SU-DHL-6 (cell line): ENCODE results near the gene SLC7A9.
"Not testable (repeated sequence)": the region's sequence is repeated elsewhere in the genome, so short reads cannot be mapped to it uniquely, and the experiment has no call there.

Experiments
- H2AFZ ChIP-seq: fragments of 200-600 bp; sonication (generic); 2 replicates; pipeline ENCODE4 v1.6.1; 2014; ENCODE audit warnings: low read depth, mild to moderate bottlenecking, moderate library complexity, mixed read lengths, antibody characterized with exemption, low read length; ENCODE audit not compliant: severe bottlenecking
- H3F3A ChIP-seq: fragments of 200-600 bp; shearing (Covaris generic); 2 replicates; pipeline ENCODE4 v1.6.0; 2016; ENCODE audit warnings: antibody characterized with exemption, mild to moderate bottlenecking; ENCODE audit not compliant: insufficient read depth
- H3K27ac ChIP-seq: fragments of 200-600 bp; sonication (generic); 2 replicates; pipeline ENCODE4 v1.5.1; 2016; ENCODE audit warnings: low read depth, mild to moderate bottlenecking, low read length, moderate library complexity, mixed read lengths
- H3K27me3 ChIP-seq: fragments of 200-600 bp; sonication (generic), shearing (Covaris generic); 2 replicates; pipeline ENCODE4 v1.6.0; 2014; ENCODE audit warnings: mild to moderate bottlenecking, low read length
- H3K36me3 ChIP-seq: fragments of 200-600 bp; sonication (generic); 2 replicates; pipeline ENCODE4 v1.6.1; 2014; ENCODE audit warnings: mild to moderate bottlenecking, low read length, mixed read lengths
- H3K4me2 ChIP-seq: fragments of 300-600, 200-600 bp; shearing (Covaris generic), sonication (generic); 2 replicates; pipeline ENCODE4 v1.6.0; 2014; ENCODE audit warnings: low read length, low read depth, mild to moderate bottlenecking; ENCODE audit not compliant: poor library complexity, severe bottlenecking
- H3K4me3 ChIP-seq: fragments of 200-600 bp; sonication (generic); 2 replicates; pipeline ENCODE4 v1.5.1; 2014; ENCODE audit warnings: antibody characterized with exemption, low read length, mild to moderate bottlenecking, mixed read lengths; ENCODE audit not compliant: insufficient read depth, poor library complexity, severe bottlenecking
- H3K79me2 ChIP-seq: fragments of 200-600 bp; sonication (generic); 2 replicates; pipeline ENCODE4 v1.6.1; 2014; ENCODE audit warnings: mild to moderate bottlenecking, low read length, moderate library complexity; ENCODE audit not compliant: insufficient read depth
- H3K9ac ChIP-seq: fragments of 200-600 bp; sonication (generic); 2 replicates; pipeline ENCODE4 v1.7.0; 2014; ENCODE audit warnings: mild to moderate bottlenecking, low read length
- H3K9me2 ChIP-seq: fragments of 200-600 bp; sonication (generic); replicated peaks from 2 replicates; pipeline ENCODE4 v1.6.1; 2014; ENCODE audit warnings: low read length; ENCODE audit not compliant: insufficient read depth
- H3K9me3 ChIP-seq: fragments of 200-600 bp; sonication (generic); 2 replicates; pipeline ENCODE4 v1.6.1; 2014; ENCODE audit warnings: low read length, mixed read lengths; ENCODE audit not compliant: insufficient read depth
- H4K20me1 ChIP-seq: fragments of 200-600 bp; sonication (generic); 2 replicates; pipeline ENCODE4 v1.6.1; 2014; ENCODE audit warnings: low read depth, mild to moderate bottlenecking, antibody characterized with exemption, low read length, moderate library complexity, mixed read lengths
- EZH2phosphoT487 ChIP-seq: fragments of 200-600 bp; sonication (generic), shearing (Covaris generic); conservative IDR thresholded peaks from 2 replicates; pipeline ENCODE4 v1.6.1; 2018; ENCODE audit warnings: mild to moderate bottlenecking, antibody characterized with exemption, low read length, moderate library complexity, mixed read lengths
- TF ChIP-seq, protein P1 (sequence below): fragments of 200-600 bp; sonication (generic); IDR thresholded peaks from one replicate; pipeline ENCODE4 v1.5.1; 2017; ENCODE audit warnings: antibody characterized with exemption, mild to moderate bottlenecking, low read length, moderate library complexity; ENCODE audit not compliant: insufficient read depth, poor library complexity, severe bottlenecking

Gene SLC7A9

DNA sequence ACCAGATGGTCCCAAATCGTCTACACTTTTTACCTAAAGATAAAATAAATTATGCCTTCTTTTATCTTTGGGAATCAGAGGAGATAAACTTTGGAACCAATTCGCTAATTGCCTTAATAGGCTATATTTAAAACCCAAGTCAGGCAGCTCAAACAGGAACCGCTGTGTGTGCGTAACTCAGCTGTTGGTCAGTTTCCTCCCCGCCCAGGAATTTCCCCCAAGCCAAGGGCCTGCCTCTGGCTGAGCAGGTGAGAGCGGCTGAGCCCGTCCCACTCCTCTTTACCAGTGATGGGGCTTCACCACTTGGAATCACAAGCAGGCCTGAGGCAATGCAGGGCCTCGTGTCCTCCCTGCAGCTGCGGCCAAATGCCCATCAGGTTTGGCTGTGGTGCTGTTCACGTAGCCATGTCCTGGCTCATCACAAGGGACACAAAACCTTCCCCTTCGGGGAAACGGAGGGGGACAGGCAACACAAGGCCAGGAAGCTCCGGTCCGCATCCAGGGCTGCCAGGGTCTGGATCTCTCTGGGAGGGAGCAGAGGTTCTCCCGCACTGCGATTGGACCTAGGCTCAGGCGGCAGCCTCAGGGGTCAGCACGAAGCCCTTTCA is 503 bp upstream of the SLC7A9 start:
- no peak overlapping the region for H2AFZ ChIP-seq
- no peaks in the 10 kb centered on the region for H3K27me3 ChIP-seq

DNA sequence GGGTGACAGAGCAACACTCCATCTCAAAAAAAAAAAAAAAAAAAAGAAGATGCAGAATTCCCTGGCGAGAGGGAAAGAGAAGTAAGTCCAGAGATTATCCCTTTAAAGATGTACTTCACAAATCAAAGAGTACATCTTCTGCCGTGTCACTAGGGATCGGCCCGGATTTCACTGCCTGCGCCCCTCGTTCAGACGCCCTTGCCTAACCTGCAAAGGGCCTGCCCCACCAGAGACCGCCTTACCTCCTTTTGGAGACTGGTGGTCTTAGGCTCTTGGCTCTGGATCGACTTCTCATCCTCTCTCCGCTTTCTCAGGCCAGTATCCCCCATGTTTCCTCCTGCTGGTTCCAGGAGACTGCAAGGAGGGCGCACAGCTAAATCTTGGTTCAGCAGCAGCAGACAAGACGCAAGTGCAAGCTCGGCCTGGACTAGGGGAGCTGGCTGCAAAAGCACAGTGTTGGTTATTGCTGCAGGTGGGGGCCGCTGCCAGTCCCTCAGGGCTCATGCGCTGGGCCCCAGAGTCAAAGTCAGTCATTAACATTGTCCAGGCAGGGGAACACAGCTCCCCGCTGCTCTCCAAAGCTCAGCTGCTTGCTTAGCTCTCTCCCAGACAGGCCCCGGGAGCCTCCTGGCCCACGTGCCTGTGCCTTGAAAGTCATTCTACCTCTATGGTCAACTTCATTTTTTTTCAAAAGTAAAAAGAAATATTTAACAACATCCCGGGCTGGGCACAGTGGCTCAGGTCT is 1.2 kb downstream of the SLC7A9 start:
- no peak overlapping the region for H3K9ac ChIP-seq
- H3K4me3 ChIP-seq = no peak overlapping the region
- no peak overlapping the region for H2AFZ ChIP-seq

More for the DNA sequence above, 503 bp upstream of the SLC7A9 start:
- no peak overlapping the region for H3K9ac ChIP-seq
- no peak overlapping the region for H3K27ac ChIP-seq
- no peaks in the 10 kb centered on the region for H3K9me3 ChIP-seq
- H3F3A ChIP-seq = no peaks in the 10 kb centered on the region
- no peaks in the 10 kb centered on the region for H3K79me2 ChIP-seq
- TF ChIP-seq, protein P1, sequence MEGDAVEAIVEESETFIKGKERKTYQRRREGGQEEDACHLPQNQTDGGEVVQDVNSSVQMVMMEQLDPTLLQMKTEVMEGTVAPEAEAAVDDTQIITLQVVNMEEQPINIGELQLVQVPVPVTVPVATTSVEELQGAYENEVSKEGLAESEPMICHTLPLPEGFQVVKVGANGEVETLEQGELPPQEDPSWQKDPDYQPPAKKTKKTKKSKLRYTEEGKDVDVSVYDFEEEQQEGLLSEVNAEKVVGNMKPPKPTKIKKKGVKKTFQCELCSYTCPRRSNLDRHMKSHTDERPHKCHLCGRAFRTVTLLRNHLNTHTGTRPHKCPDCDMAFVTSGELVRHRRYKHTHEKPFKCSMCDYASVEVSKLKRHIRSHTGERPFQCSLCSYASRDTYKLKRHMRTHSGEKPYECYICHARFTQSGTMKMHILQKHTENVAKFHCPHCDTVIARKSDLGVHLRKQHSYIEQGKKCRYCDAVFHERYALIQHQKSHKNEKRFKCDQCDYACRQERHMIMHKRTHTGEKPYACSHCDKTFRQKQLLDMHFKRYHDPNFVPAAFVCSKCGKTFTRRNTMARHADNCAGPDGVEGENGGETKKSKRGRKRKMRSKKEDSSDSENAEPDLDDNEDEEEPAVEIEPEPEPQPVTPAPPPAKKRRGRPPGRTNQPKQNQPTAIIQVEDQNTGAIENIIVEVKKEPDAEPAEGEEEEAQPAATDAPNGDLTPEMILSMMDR = no peak
- no peak for TF ChIP-seq EZH2phosphoT487
- H3K4me3 ChIP-seq = no peak overlapping the region
- no peaks in the 10 kb centered on the region for H4K20me1 ChIP-seq
- H3K4me2 ChIP-seq = no peak overlapping the region
- H3K36me3 ChIP-seq = no peaks in the 10 kb centered on the region
- H3K9me2 ChIP-seq = no peaks in the 10 kb centered on the region

DNA sequence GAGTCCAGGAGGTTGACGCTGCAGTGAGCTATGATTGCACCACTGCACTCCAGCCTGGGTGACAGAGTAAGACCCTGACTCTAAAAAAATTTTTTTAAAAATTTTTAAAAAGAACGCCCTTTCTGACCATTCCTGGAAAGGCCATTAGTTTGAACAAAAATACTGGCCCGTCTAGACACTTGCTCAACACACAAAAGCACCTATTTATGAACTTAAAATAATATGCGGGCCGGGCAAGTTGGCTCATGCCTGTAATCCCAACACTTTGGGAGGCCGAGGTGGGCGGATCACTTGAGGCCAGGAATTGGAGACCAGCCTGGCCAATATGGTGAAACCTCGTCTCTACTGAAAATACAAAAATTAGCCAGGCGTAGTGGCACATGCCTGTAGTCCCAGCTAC is 2.1 kb downstream of the SLC7A9 start:
- not testable (repeated sequence) for H3K36me3 ChIP-seq, H3K9me2 ChIP-seq, H3K27me3 ChIP-seq, H4K20me1 ChIP-seq, H3F3A ChIP-seq, H3K9me3 ChIP-seq, H3K79me2 ChIP-seq, H3K4me3 ChIP-seq, H3K9ac ChIP-seq, H3K4me2 ChIP-seq, H3K27ac ChIP-seq, H2AFZ ChIP-seq

More for the DNA sequence above, 1.2 kb downstream of the SLC7A9 start:
- no peak for TF ChIP-seq EZH2phosphoT487
- TF ChIP-seq, protein P1 = no peak
- Histone ChIP-seq H3K27ac (no peak overlapping the region), H3K4me2 (no peak overlapping the region), H3F3A (no peaks in the 10 kb centered on the region), H3K9me3 (no peaks in the 10 kb centered on the region), H3K27me3 (no peaks in the 10 kb centered on the region), H3K79me2 (no peaks in the 10 kb centered on the region), H3K36me3 (no peaks in the 10 kb centered on the region), H4K20me1 (no peaks in the 10 kb centered on the region), H3K9me2 (no peaks in the 10 kb centered on the region)
